Stimulated activated CD8-positive, alpha-beta memory T cell treated with anti-CD3 and anti-CD28 coated beads, Interleukin-15, amount 100 ng/mL, for 1 hour (primary cell): Measurements from ENCODE around the gene ZDHHC14.
"Not testable (repeated sequence)": the region's sequence is repeated elsewhere in the genome, so short reads cannot be mapped to it uniquely, and the experiment has no call there.

Experiments
- DNase-seq: peaks from one replicate; pipeline ENCODE4 v3.0.0-alpha.2; 2020; ENCODE audit warnings: low read depth

The ZDHHC14 gene

GRCh38 chr6:157717340-157717748 lies 336.4 kb downstream of the ZDHHC14 start:
- DNase-seq = no peak

DNA sequence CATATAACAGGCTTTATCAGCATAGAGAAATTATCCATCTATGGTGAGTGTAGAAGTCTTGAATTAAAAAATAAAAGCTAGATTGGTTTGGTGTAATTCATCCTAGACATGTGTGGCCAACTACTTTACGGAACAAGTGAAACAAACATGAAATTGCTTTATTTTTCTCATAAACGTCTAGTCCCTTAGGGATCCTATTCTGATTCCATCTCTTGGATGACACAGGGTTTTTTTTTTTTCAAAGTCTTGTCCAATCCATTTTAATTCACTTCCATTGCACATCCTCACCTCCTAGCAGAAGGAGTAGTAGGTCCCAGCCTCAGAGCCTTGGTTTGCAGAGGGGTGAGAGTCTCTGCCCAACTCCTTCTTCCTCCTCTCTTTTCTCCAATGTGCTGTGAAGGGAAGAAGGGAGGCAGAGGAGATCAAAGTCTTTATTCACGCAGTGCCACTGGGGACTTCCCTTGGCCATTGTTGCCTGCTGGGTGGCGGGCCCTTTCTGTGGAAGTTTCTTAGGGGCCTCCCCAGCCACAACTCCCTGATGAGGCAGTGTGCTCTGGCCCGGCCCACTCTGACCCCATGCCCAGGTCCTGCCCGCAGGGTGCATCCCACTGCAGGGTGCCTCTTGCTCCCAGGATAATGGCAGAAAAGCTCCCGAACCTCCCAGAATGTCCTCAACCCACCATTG lies 337.7 kb downstream of the ZDHHC14 start:
- DNase-seq = no peak

- not testable (repeated sequence) for DNase-seq
Observed at GRCh38 chr6:157720964-157721363, 340.0 kb downstream of the ZDHHC14 start.

GRCh38 chr6:157721426-157721825 lies 340.4 kb downstream of the ZDHHC14 start:
- no peak for DNase-seq

DNA sequence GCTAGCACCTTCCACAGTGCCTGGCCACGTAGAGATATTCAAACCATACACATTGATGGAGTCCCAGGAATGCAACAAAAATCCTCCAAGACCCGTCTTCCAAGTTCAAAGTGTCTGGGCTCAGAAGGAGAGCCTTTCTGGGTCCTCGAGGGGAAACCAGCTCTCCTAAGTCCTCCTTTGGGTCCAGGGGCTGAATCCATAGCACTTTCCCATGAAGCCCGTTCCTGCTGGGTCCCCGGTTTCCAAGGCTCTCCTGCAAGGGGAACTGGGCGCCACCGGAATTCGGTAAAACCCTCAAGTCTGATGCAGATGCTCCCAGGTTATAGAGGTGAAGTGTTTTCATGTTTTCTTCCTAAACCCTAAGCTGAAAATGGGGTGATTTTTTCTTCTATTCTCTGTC lies 340.8 kb downstream of the ZDHHC14 start:
- no peak for DNase-seq

DNA sequence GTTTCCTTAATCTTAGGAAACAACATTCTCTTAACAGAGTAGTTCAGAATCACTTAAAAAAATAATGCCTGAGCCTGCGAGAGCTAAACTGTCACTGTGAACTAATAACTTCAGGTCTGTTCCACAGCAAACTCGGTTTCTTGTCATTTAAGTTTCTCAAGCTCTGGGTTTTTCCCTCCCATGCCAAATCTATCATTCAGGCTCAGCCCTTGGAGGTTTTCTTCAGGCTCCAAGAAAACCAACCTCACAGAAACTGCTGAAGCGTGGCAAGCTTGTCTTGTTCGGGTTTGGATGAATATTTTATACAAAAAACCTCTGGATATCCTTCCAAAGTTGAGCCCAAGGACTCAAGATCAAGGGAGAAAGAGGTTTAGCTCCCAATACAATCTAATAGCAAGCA lies 342.4 kb downstream of the ZDHHC14 start:
- DNase-seq = no peak

DNA sequence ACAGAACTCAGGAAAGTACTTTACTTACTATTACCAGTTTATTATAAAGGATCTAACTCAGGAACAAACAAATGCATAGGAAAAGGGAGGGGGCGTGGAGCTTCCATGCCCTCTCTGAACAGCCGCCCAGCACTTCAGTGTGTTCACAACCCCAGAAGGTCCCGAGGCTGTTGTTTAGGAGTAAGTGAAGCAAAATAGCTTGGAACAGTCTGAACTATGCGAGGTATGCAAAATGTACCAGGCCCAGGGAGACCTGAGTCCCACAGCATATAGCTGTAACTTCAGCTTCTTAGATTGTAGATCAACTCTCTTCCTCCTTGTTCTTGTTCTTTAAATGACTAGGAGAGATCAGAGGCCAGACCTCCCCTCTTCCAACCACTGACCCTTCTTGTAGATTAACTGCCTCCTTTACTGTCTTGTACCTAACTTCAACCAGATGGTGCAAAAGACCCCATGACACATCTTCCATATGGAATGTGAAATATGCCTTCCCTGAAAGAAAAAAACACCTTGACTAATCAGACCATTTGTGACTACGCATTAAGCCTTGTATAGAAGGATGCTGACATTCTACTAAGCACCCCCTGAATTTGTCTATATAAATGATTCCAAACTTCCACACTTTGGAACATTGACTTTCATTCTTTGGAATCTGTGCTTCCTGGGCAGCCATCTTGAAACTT lies 343.3 kb downstream of the ZDHHC14 start:
- no peak for DNase-seq

GRCh38 chr6:157724960-157725741 lies 344.2 kb downstream of the ZDHHC14 start:
- no peak for DNase-seq

DNA sequence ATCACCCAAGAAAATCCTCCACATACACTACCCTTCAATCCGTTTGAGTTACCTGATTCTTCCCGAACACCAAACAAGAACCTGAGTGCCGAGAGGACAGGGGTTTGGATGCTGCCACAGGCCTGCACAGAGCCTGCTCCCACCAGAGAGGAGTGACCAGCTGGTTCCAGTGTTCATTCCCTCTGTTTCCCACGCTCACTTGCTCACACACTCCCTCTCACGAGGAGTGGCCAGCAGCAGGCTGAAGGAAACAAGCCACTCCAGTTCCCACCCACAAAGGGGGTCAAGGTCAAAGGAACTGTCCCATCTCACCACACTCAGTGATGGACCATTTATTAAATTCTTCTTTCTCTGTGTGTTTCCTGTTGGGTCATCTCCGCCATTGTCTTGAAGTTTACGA lies 344.8 kb downstream of the ZDHHC14 start:
- DNase-seq = no peak

- no peak for DNase-seq
Observed at GRCh38 chr6:157726892-157727628, 346.1 kb downstream of the ZDHHC14 start.
